ENCODE results near the gene SART1.

Gene SART1

DNA sequence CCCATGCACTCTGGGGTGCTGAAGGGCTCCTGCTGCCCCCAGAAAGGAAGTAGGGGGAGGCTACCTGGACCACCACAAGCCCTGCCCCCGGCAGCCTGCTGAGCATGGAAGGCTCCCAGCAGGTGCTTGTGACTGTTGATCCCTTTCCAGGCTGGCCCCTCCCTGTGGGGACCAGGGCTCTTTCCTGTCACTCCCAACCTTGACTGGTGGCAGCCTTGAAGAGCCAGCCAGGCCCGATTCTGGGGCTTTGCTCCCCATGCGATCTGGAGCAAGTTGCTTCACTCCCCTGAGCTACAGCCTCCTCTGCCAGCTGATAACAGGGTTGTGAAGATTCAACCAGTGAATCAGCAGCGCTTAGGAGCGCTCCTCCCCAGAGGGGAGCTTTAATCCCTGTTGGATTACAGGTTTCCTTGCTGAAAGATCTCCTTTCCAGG is 45.7 kb downstream of the SART1 start:
- TF ChIP-seq CEBPB (IDR thresholded peaks at IDR 0.05), result no peak
- no peak for TF ChIP-seq CREB1 (IDR thresholded peaks at IDR 0.05; ENCODE audit: low read depth)
- no peak; the same call in 1 of the 2 replicates for TF ChIP-seq TCF12 (IDR thresholded peaks at IDR 0.05; ENCODE audit: low read depth)
- TF ChIP-seq EP300 (IDR thresholded peaks at IDR 0.05; ENCODE audit: borderline replicate concordance), result no peak; the same call in 1 of the 2 replicates
- TF ChIP-seq, protein P1, sequence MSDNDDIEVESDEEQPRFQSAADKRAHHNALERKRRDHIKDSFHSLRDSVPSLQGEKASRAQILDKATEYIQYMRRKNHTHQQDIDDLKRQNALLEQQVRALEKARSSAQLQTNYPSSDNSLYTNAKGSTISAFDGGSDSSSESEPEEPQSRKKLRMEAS (IDR thresholded peaks at IDR 0.05), result no peak
- TF ChIP-seq, protein P2, sequence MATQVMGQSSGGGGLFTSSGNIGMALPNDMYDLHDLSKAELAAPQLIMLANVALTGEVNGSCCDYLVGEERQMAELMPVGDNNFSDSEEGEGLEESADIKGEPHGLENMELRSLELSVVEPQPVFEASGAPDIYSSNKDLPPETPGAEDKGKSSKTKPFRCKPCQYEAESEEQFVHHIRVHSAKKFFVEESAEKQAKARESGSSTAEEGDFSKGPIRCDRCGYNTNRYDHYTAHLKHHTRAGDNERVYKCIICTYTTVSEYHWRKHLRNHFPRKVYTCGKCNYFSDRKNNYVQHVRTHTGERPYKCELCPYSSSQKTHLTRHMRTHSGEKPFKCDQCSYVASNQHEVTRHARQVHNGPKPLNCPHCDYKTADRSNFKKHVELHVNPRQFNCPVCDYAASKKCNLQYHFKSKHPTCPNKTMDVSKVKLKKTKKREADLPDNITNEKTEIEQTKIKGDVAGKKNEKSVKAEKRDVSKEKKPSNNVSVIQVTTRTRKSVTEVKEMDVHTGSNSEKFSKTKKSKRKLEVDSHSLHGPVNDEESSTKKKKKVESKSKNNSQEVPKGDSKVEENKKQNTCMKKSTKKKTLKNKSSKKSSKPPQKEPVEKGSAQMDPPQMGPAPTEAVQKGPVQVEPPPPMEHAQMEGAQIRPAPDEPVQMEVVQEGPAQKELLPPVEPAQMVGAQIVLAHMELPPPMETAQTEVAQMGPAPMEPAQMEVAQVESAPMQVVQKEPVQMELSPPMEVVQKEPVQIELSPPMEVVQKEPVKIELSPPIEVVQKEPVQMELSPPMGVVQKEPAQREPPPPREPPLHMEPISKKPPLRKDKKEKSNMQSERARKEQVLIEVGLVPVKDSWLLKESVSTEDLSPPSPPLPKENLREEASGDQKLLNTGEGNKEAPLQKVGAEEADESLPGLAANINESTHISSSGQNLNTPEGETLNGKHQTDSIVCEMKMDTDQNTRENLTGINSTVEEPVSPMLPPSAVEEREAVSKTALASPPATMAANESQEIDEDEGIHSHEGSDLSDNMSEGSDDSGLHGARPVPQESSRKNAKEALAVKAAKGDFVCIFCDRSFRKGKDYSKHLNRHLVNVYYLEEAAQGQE (IDR thresholded peaks at IDR 0.05; ENCODE audit: low read depth), result no peak
- TF ChIP-seq TAF1 (IDR thresholded peaks at IDR 0.05; ENCODE audit: low read depth), result no peak
- no peak for TF ChIP-seq TEAD4 (IDR thresholded peaks at IDR 0.05)
- no peak for TF ChIP-seq RAD21 (IDR thresholded peaks at IDR 0.05; ENCODE audit: low read depth)
- no peak for TF ChIP-seq FOXM1 (IDR thresholded peaks at IDR 0.05; ENCODE audit: borderline replicate concordance, low read depth)
- 0 out of 2 replicates have a peak, but pooled peaks have one; percentile 24 for TF ChIP-seq YY1 (IDR thresholded peaks at IDR 0.05; ENCODE audit: low read depth)
- TF ChIP-seq ZBTB7A (IDR thresholded peaks at IDR 0.05; ENCODE audit: low read depth), result peak; percentile 49; the same call in 1 of the 2 replicates

DNA sequence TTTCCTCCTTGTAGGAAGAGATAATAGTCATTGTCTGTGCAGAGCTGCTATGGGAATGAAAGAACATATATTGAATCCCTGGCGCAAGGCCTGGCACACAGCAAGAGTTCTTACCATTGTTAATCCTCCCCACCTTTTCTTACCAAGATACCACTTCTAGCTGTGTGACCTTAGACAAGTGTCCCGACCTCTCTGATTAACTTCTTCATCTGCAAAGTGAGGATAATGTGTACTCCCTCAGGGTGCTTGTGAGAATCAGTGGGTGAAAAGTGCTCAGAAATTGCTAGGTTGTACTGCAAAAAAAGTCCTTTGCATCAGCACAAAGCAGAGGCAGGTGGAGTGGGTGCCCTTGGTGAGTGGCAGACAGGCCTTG is 46.5 kb downstream of the SART1 start:
- TF ChIP-seq, protein P3, sequence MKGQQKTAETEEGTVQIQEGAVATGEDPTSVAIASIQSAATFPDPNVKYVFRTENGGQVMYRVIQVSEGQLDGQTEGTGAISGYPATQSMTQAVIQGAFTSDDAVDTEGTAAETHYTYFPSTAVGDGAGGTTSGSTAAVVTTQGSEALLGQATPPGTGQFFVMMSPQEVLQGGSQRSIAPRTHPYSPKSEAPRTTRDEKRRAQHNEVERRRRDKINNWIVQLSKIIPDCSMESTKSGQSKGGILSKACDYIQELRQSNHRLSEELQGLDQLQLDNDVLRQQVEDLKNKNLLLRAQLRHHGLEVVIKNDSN (IDR thresholded peaks at IDR 0.05), result no peak
- TF ChIP-seq TAF1 (IDR thresholded peaks at IDR 0.05; ENCODE audit: low read depth) (no peak), CREB1 (IDR thresholded peaks at IDR 0.05; ENCODE audit: low read depth) (no peak), ZBTB7A (IDR thresholded peaks at IDR 0.05; ENCODE audit: low read depth) (no peak), NFIC (IDR thresholded peaks at IDR 0.05) (no peak), TCF12 (IDR thresholded peaks at IDR 0.05; ENCODE audit: low read depth) (no peak), TEAD4 (IDR thresholded peaks at IDR 0.05) (no peak), YY1 (IDR thresholded peaks at IDR 0.05; ENCODE audit: low read depth) (no peak), CEBPB (IDR thresholded peaks at IDR 0.05) (no peak), EGR1 (IDR thresholded peaks at IDR 0.05) (no peak), RAD21 (IDR thresholded peaks at IDR 0.05; ENCODE audit: low read depth) (no peak), EP300 (IDR thresholded peaks at IDR 0.05; ENCODE audit: borderline replicate concordance) (no peak; the same call in 1 of the 2 replicates)
- TF ChIP-seq, protein P2 (IDR thresholded peaks at IDR 0.05; ENCODE audit: low read depth), result no peak

DNA sequence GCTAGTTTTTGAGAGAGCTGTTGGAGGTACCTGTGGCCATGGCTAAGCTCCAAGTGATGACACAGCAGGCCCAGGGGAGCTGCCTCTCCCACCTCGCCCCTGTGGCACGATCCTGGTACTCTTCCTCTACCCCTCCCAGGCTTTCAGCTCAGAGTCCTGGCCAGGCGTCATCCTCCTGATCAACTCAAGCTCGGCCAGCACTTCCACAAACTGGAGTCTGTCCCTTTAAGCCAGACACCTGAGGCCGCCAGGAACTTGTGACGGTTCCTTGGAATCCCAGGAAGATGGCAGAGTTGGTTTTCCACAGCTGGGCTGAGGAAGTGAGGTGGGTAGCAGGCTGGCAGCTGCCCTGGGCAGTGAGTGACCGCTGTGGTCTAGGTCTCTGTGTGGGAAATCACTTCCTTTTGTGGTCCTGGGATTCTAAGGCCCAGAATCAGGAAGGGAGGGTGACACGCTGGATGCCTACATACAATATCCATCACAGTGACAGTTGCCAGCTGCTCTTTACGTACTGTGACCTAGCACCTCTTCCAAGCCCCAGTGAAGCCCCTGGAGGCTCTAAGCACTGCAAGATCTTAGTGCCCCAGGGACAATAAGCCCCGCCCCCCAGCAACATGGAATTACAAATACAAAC is 47.1 kb downstream of the SART1 start:
- no peak for TF ChIP-seq FOXM1 (IDR thresholded peaks at IDR 0.05; ENCODE audit: borderline replicate concordance, low read depth)
- TF ChIP-seq, protein P2 (IDR thresholded peaks at IDR 0.05; ENCODE audit: low read depth), result no peak
- no peak for TF ChIP-seq CEBPB (IDR thresholded peaks at IDR 0.05)
- TF ChIP-seq RAD21 (IDR thresholded peaks at IDR 0.05; ENCODE audit: low read depth), result peak; percentile 5; the same call in 1 of the 2 replicates
- no peak; the same call in 1 of the 2 replicates for TF ChIP-seq EP300 (IDR thresholded peaks at IDR 0.05; ENCODE audit: borderline replicate concordance)
- TF ChIP-seq, protein P1 (IDR thresholded peaks at IDR 0.05), result peak; percentile 26; the same call in 1 of the 2 replicates

DNA sequence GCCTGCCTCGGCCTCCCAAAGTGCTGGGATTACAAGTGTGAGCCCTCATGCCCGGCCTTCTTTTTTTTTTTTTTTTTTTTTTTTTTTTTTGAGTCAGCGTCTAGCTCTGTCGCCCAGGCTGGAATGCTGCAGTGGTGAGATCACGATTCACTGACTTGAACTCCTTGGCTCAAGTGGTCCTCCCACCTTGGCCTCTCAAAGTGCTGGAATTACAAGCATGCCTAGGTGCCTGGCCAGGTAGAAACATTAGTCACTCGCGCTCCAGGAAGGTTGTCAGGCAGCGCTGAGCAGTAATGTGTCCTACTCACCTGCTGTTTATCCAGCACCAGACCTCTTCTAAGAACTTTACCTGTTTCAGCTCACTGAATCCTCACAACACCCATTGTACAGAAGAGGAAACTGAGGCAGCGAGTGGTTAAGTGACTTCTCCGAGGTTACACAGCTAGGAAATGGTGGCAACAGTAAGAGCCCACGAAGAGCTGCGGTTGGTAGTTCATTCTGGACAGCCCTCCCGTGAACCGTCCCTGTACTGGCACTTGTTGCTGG is 49.8 kb downstream of the SART1 start:
- TF ChIP-seq YY1 (IDR thresholded peaks at IDR 0.05; ENCODE audit: low read depth) (no peak; the same call in none of the 2 replicates), ZBTB7A (IDR thresholded peaks at IDR 0.05; ENCODE audit: low read depth) (no peak), EP300 (IDR thresholded peaks at IDR 0.05; ENCODE audit: borderline replicate concordance) (peak; percentile 93), RAD21 (IDR thresholded peaks at IDR 0.05; ENCODE audit: low read depth) (peak; percentile 22; the same call in 1 of the 2 replicates), NFIC (IDR thresholded peaks at IDR 0.05) (peak; percentile 83), TCF12 (IDR thresholded peaks at IDR 0.05; ENCODE audit: low read depth) (peak; percentile 92), FOXM1 (IDR thresholded peaks at IDR 0.05; ENCODE audit: borderline replicate concordance, low read depth) (peak; percentile 70; the same call in 1 of the 2 replicates), TAF1 (IDR thresholded peaks at IDR 0.05; ENCODE audit: low read depth) (0 out of 2 replicates have a peak, but pooled peaks have one; percentile 31), TEAD4 (IDR thresholded peaks at IDR 0.05) (peak; percentile 98), CEBPB (IDR thresholded peaks at IDR 0.05) (no peak), CREB1 (IDR thresholded peaks at IDR 0.05; ENCODE audit: low read depth) (no peak), EGR1 (IDR thresholded peaks at IDR 0.05) (no peak)
- TF ChIP-seq, protein P3 (IDR thresholded peaks at IDR 0.05), result peak; percentile 19; the same call in 1 of the 2 replicates
- TF ChIP-seq, protein P2 (IDR thresholded peaks at IDR 0.05; ENCODE audit: low read depth), result no peak
- TF ChIP-seq, protein P1 (IDR thresholded peaks at IDR 0.05), result peak; percentile 35
